GM12872 (cell line): ENCODE data around the gene LANCL1.

Experiments
- CTCF ChIP-seq: IDR thresholded peaks from 3 replicates; pipeline ENCODE4 v1.5.1; 2011; ENCODE audit warnings: low read depth, mild to moderate bottlenecking, low read length, moderate library complexity; ENCODE audit not compliant: insufficient read depth

Gene LANCL1

GRCh38 chr2:210443527-210443926 lies 33.0 kb downstream of the LANCL1 start:
- TF ChIP-seq CTCF, result no peak

- no peak for TF ChIP-seq CTCF
Measured at GRCh38 chr2:210442878-210443277, 33.7 kb downstream of the LANCL1 start.

- no peak for TF ChIP-seq CTCF
Measured at GRCh38 chr2:210442457-210442856, 34.1 kb downstream of the LANCL1 start.

DNA sequence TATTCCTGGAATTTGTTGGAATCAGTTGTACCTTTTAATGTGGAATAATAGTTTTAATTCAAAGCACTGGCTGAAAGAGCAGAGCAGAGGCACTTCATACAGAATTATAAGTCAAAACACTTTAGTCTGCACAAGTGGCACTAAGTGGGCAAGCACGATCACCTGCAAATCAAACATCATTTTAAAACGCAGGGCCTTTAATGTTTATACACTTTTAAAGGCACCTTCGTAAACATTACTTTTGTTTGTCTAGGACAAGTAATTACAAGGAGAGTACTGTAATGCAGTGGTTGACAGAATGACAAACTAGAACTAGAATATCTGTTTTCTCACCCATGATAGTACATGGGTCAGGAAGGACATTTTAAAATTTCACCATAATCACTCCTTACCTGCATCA lies 36.4 kb downstream of the LANCL1 start:
- no peak for TF ChIP-seq CTCF

DNA sequence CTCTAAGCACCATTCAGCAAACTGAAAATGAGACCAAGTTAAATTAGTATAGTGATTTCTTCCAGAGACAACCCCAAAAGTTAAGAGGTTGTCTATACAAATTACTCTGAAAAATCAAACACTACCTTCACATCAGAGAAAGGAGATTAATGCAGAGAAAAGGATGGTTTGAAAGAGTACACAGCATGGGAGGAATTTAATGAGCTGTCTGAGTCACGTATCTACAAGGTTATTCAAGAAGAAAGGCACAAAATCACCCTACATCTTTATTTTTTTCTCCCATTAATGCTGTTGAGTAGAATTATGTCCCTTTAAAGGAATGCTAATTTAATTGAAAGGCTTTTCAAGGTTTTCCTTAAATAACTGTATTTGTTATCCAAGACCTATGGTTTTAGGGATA lies 41.1 kb downstream of the LANCL1 start:
- no peak for TF ChIP-seq CTCF

- no peak for TF ChIP-seq CTCF
Measured at GRCh38 chr2:210432633-210433032, 43.9 kb downstream of the LANCL1 start.

DNA sequence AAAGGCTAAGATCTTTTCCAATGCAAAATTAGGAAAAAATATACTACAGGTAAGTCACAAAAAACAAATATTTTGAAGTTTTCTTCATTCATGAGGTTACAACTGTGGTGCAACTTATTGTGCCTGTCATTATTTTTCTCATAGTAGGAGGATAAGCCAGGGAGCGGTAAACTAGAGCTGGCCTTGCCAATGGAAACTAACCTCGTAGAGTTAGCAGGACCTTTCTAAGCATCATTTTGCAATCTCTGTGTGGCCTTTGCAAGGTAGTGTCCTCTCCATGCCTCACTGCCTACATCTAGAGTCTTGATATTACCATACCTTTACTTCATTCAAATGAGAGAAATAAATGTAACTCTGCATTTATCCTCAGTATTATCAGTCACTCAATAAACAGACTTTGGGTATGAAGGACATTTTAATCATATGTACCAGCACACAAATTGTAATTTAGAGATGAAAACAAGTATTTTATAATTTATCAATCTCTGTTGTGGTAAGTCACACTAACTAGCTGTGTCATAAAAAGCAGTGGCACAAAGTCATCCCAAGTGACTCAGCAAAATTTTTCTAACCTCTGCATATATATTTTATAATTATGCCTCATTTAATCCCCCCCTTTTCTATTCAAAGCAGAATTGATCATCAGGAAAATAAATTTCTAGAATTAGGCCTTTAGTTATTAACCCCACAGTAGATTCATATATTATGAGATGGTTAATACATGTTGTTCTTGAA lies 47.0 kb downstream of the LANCL1 start:
- TF ChIP-seq CTCF, result no peak
